ENCODE measurements around the gene HDAC4.

HDAC4 gene

GRCh38 chr2:239235311-239235710, 165.5 kb downstream of the HDAC4 start:
- Histone ChIP-seq H4K20me1 (ENCODE audit: insufficient read depth, low read length) (peaks cover 4% of the 10 kb centered on the region; the same call in 1 of the 2 replicates), H3K27ac (ENCODE audit: low read length) (peak overlapping the region; percentile 53; the same call in 1 of the 2 replicates), H3K36me3 (replicated peaks; ENCODE audit: insufficient read depth, low read length) (no peaks in the 10 kb centered on the region), H3K27me3 (replicated peaks; ENCODE audit: insufficient read depth, low read length) (no peaks in the 10 kb centered on the region), H3F3A (ENCODE audit: insufficient read depth, low read length) (peaks cover 13% of the 10 kb centered on the region), H3K9me2 (replicated peaks; ENCODE audit: insufficient read depth, low read length) (no peaks in the 10 kb centered on the region), H3K9me3 (replicated peaks; ENCODE audit: insufficient read depth, low read length) (no peaks in the 10 kb centered on the region), H3K9ac (ENCODE audit: low read length) (no peak overlapping the region), H3K4me1 (ENCODE audit: low read length) (peaks cover 16% of the 10 kb centered on the region), H3K4me2 (ENCODE audit: low read depth, low read length) (peak overlapping the region; percentile 78), H3K79me2 (ENCODE audit: low read length) (peaks cover 61% of the 10 kb centered on the region), H2AFZ (ENCODE audit: low read length) (no peak overlapping the region), H3K4me3 (ENCODE audit: low read length) (no peak overlapping the region)
- DNase-seq: no peak
- TF ChIP-seq CTCF (IDR thresholded peaks at IDR 0.05; ENCODE audit: low read length) (no peak), EZH2 (optimal IDR thresholded peaks at IDR 0.05; ENCODE audit: low read depth, low read length) (no peak), EZH2phosphoT487 (IDR thresholded peaks at IDR 0.05; ENCODE audit: low read length) (no peak)

- no peaks in the 10 kb centered on the region for H3K9me3 ChIP-seq (replicated peaks; ENCODE audit: insufficient read depth, low read length)
- H3K4me3 ChIP-seq (ENCODE audit: low read length): no peak overlapping the region
- peaks cover 60% of the 10 kb centered on the region for H3K79me2 ChIP-seq (ENCODE audit: low read length)
- H3K27me3 ChIP-seq (replicated peaks; ENCODE audit: insufficient read depth, low read length): no peaks in the 10 kb centered on the region
- no peak for TF ChIP-seq EZH2 (optimal IDR thresholded peaks at IDR 0.05; ENCODE audit: low read depth, low read length)
- no peak for TF ChIP-seq CTCF (IDR thresholded peaks at IDR 0.05; ENCODE audit: low read length)
- TF ChIP-seq EZH2phosphoT487 (IDR thresholded peaks at IDR 0.05; ENCODE audit: low read length): no peak
- peaks cover 16% of the 10 kb centered on the region for H3K4me1 ChIP-seq (ENCODE audit: low read length)
- H3K9me2 ChIP-seq (replicated peaks; ENCODE audit: insufficient read depth, low read length): no peaks in the 10 kb centered on the region
- peaks cover 13% of the 10 kb centered on the region for H3F3A ChIP-seq (ENCODE audit: insufficient read depth, low read length)
- peak; percentile 85 for DNase-seq
- no peak overlapping the region for H2AFZ ChIP-seq (ENCODE audit: low read length)
- peak overlapping the region; percentile 78 for H3K4me2 ChIP-seq (ENCODE audit: low read depth, low read length)
- no peaks in the 10 kb centered on the region for H3K36me3 ChIP-seq (replicated peaks; ENCODE audit: insufficient read depth, low read length)
- peaks cover 4% of the 10 kb centered on the region; the same call in 1 of the 2 replicates for H4K20me1 ChIP-seq (ENCODE audit: insufficient read depth, low read length)
- peak overlapping the region; percentile 53; the same call in 1 of the 2 replicates for H3K27ac ChIP-seq (ENCODE audit: low read length)
- H3K9ac ChIP-seq (ENCODE audit: low read length): no peak overlapping the region
Observed at GRCh38 chr2:239234191-239235175, 166.3 kb downstream of the HDAC4 start.

- Histone ChIP-seq H3K4me2 (ENCODE audit: low read depth, low read length) (0 out of 2 replicates have a peak overlapping the region, but pooled peaks have one; percentile 78), H3F3A (ENCODE audit: insufficient read depth, low read length) (peaks cover 13% of the 10 kb centered on the region), H3K4me3 (ENCODE audit: low read length) (no peak overlapping the region), H3K4me1 (ENCODE audit: low read length) (peaks cover 16% of the 10 kb centered on the region), H3K79me2 (ENCODE audit: low read length) (peaks cover 55% of the 10 kb centered on the region), H3K9me3 (replicated peaks; ENCODE audit: insufficient read depth, low read length) (no peaks in the 10 kb centered on the region), H3K9ac (ENCODE audit: low read length) (no peak overlapping the region), H3K27me3 (replicated peaks; ENCODE audit: insufficient read depth, low read length) (no peaks in the 10 kb centered on the region), H3K36me3 (replicated peaks; ENCODE audit: insufficient read depth, low read length) (no peaks in the 10 kb centered on the region), H2AFZ (ENCODE audit: low read length) (no peak overlapping the region), H4K20me1 (ENCODE audit: insufficient read depth, low read length) (peaks cover 4% of the 10 kb centered on the region; the same call in 1 of the 2 replicates), H3K27ac (ENCODE audit: low read length) (no peak overlapping the region), H3K9me2 (replicated peaks; ENCODE audit: insufficient read depth, low read length) (no peaks in the 10 kb centered on the region)
- DNase-seq: no peak
- TF ChIP-seq EZH2phosphoT487 (IDR thresholded peaks at IDR 0.05; ENCODE audit: low read length) (no peak), EZH2 (optimal IDR thresholded peaks at IDR 0.05; ENCODE audit: low read depth, low read length) (no peak), CTCF (IDR thresholded peaks at IDR 0.05; ENCODE audit: low read length) (no peak)
Observed at GRCh38 chr2:239233576-239233975, 167.2 kb downstream of the HDAC4 start.
